ENCODE data around the gene GPC5.

- TF ChIP-seq CTCF (conservative IDR thresholded peaks at IDR 0.05; ENCODE audit: low read depth, low read length) (no peak), EZH2 (IDR thresholded peaks at IDR 0.05; ENCODE audit: borderline replicate concordance, low read depth, low read length, poor library complexity, severe bottlenecking) (no peak)
These were observed 1242.5 kb downstream of the GPC5 start for GRCh38 chr13:92640936-92641335.

Data from A673 (cell line).